ENCODE measurements around the gene ZNF862.

DNA sequence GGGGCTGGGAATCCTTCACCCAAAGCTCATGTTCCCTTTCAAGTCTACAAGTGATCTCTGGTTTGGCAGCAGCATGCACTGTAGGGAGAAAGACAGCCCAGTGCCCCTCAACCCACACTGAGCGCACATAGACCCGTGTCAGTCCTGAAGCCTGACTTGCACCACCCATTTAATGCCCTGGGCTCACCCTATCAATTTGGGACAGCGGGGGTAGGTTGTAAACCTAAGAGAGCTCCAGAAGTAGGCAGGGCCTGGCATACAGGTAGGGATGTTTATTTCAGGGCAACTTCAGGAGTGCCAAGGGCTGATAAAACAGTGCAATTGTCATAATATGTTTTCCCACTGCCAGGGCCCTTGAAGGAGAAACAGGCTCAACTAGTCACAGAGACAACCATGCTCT is 32.1 kb downstream of the ZNF862 start:
- TF ChIP-seq, protein P1, sequence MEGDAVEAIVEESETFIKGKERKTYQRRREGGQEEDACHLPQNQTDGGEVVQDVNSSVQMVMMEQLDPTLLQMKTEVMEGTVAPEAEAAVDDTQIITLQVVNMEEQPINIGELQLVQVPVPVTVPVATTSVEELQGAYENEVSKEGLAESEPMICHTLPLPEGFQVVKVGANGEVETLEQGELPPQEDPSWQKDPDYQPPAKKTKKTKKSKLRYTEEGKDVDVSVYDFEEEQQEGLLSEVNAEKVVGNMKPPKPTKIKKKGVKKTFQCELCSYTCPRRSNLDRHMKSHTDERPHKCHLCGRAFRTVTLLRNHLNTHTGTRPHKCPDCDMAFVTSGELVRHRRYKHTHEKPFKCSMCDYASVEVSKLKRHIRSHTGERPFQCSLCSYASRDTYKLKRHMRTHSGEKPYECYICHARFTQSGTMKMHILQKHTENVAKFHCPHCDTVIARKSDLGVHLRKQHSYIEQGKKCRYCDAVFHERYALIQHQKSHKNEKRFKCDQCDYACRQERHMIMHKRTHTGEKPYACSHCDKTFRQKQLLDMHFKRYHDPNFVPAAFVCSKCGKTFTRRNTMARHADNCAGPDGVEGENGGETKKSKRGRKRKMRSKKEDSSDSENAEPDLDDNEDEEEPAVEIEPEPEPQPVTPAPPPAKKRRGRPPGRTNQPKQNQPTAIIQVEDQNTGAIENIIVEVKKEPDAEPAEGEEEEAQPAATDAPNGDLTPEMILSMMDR (conservative IDR thresholded peaks at IDR 0.05; ENCODE audit: low read depth, low read length), result no peak
- no peak for TF ChIP-seq EZH2 (IDR thresholded peaks at IDR 0.05; ENCODE audit: borderline replicate concordance, low read depth, low read length, poor library complexity, severe bottlenecking)
